Activated CD4-positive, CD25-positive, alpha-beta regulatory T cell treated with anti-CD3 and anti-CD28 coated beads, Interleukin-2, amount 50 U/mL, for 72 hours (primary cell): ENCODE results near the gene ANKRD49.

ENCODE experiments used
- DNase-seq: peaks from one replicate; pipeline ENCODE4 v3.0.0; 2021

The ANKRD49 gene

GRCh38 chr11:94511932-94512781 is 18.4 kb downstream of the ANKRD49 start, which contains the start of gene C11orf97:
TSS of gene C11orf97 (plus strand) at chr11:94512461. CDS start at chr11:94512529, 68 bp downstream.
- peak; percentile 54 for DNase-seq

DNA sequence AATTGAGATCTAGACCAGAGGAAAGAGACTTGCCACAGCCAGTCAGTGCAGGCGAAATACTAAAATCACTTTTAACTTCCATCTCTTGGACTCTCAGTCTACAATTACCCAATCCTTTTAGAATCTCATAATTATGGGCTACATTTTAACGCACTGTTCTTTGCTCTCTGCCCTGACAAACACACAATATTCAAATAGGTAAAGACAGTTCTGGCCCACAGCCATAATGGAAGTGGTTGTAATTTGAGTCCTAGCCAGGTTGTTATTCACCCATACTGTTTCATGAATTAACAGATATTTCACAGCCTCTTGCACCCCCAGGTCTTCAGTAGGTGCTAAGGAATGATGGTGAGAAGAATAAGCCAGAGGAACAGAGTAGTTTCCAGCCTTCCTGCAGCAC is 19.3 kb downstream of the ANKRD49 start:
- no peak for DNase-seq

DNA sequence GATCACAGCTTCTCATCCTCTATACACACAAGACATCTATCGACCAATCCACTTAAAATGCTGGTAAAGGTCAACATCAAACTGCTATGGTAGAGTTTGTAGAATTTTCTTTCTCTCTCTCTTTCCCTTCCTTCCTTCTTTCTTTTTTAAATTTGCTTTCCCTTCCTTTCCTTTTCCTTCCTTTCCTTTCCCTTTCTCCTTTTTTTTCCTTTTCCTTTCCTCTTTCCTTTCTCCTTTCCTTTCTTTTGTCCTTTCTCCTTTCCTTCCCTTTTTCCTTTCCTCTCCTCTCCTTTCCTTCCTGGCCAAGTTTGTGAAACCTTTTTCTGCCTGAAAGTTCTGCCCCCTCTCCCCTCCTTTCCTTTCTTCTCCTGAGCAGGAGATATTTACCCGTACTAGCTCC is 21.6 kb downstream of the ANKRD49 start:
- DNase-seq, result no peak

DNA sequence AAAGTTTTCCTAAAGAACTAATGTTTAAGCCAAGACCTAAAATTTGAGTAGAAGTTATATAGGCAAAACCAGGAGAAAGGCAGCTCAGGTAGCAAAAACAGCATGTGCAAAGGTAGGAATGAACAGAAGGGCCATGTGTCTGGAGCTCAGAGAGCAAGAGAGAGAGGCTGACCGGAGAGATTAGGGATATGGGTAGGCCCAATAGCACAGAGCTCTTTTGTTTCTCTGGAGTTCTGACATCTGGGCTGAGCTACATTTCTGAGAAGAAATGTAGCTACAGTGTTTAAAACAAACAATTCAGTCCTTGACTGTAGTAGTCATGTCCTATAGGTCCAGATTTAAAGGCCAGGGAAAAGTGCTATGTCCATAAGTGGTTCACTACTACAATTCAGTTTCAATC is 22.9 kb downstream of the ANKRD49 start:
- DNase-seq, result no peak

DNA sequence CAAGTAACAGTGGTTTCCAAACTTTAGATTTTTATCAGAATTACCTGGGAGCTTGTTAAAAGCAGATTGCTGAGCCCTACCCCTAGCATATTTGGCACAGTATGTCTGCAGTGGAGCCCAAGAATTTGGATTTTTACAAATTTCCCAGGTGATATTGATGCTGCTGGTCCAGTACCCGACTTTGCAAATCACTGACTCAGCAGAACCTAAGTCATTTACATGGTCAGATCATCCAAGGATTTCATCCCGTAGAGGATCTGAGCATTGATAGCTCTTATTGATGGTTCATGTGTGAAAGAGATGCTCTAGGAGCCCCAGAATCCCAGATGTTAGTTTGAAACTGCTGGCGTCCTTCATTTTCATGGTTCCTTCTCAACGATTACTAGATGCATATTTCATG is 24.5 kb downstream of the ANKRD49 start:
- no peak for DNase-seq

DNA sequence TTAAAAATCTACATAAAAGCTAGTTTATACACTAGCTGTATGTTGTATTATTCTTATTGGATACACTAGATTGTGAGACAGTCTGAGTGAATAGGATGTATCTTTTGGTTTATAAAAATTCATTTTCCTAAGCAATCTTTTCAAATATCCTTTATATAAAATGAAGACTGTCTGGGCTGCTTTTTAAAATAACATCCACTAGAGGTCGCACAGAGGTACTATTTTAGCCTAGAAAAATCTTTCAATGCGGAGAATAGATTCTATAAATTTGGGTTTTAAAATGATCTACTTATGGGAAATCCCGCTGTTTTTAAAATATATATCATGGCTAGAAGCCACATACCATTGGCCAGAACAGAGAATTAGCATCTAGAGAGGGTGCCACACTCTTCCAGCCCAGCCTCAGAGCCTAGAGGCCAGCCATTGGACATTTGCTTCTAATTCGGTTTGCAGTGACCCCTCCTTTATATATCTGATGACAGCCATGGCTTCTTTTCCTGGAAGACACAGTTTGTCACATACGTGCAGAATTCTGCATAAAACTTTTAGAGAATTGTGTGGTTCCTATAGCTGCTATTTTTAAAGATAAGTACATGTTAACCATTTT is 25.8 kb downstream of the ANKRD49 start:
- DNase-seq, result no peak

DNA sequence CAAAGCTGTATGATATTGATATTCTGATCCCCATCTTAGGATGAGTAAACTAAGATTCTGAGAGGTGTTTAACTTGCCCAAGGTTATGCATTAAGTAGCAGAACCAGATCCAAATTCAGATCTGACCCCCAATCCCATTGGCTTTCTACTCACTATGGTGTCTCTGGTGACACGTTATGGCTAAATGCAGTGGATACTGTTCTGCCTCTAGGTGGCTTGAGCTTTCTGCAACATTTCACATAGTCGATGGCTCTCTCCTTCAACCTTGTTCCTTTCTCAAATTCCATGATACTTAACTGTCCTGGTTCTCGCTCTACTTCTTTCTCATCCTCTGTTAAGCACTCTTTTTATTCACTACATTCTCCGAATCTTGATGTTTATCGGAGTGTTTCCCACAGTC is 27.9 kb downstream of the ANKRD49 start:
- DNase-seq, result no peak

- no peak for DNase-seq
Observed at GRCh38 chr11:94524341-94524740, 30.6 kb downstream of the ANKRD49 start.

DNA sequence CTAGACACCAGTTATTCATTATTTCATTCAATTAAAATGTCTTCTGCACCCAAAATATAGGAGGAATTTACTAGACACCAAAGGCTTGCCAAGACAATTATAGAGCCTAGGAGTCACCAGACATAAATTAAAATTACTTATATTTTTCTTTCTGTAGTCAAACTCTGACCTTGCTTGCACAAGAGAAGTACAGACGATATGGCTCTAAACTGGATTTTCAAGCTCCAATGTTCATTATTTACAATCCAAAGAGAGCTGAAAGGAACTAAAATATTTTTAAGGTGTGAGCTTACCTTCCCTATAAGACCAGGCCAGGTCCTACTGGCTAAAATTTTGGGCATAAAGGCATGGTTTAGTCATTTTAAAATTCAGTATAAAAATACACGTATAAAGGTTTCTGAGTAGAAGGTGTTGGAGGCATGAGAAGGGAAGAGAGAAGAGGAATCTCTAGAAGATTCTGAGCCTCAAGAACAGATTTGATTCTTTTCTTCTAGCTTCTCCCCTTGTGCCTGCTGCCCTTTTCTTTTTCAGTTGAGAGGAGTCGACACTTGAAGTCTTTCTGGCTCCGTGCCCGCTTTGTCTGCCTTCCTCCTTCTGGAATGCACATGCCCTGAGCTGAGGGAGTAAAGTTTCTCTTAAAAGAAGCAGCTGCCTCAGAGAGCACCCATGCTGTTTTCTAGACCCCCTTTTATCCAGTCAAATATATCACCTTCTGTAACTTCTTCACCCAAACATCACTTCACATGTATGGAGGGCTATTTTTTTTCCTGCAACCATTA is 32.0 kb downstream of the ANKRD49 start:
- no peak for DNase-seq

- DNase-seq, result no peak
Observed at GRCh38 chr11:94526645-94527438, 33.1 kb downstream of the ANKRD49 start.

GRCh38 chr11:94528551-94528950 is 34.8 kb downstream of the ANKRD49 start:
- DNase-seq, result no peak

DNA sequence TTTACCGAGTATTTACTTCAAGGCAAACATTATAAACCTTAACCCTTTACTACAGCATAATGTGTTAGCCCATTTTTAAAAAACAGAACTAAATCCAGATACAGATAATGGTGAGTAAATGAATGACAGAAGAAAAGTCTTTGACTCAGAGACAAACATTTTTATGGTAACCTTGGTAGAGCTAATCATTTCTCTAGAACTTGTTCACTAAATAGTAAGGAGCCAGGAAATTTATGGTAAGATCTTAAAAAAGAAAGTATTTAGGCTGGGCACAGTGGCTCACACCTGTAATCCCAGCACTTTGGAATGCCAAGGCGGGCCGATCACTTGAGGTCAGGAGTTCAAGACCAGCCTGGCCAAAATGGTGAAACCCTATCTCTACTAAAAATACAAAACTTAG is 38.4 kb downstream of the ANKRD49 start:
- no peak for DNase-seq

- DNase-seq, result no peak
Observed at GRCh38 chr11:94533206-94533605, 39.4 kb downstream of the ANKRD49 start.

DNA sequence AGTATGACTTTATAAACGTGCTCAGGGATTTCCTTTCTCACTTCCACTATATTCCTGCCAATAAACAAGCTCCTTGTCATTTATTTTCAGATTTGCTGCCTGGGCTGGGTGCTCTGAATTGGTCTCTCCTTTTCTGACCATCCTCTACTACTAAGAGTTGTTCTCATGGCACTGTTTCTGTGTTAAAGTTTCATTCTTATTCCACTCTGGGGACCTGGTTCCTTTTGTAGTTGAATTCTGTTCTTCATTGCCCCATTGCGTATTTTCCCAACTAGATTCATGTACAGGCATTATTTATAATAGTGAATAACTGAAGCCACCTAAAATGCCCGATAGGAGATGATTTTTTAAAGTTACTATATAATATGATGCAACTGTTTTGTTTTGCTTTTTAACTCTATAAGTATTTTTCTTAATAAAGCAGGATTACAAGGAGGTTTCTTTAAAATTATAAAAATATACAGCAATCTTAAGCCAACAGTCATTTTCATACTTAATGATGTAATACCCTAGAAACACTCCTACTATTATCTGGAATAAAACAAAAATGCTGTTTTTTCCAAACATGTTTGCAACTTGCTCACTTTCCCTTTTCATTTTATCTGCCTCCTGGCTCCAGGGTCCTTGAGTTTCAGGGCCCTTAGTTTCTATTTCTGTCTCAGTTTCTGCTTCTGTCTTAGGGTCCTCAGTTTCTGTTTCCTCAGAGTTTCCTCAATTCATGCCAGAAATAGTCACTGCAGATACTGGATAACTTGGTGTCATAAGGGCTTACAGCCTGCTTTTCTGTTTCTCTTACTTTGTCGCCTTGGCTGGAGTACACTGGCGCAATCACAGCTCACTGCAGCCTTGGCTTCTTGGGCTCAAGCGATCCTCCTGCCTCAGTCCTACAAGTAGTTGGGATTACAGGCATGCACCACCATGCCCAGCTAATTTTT is 40.2 kb downstream of the ANKRD49 start:
- DNase-seq, result no peak

GRCh38 chr11:94536386-94536785 is 42.6 kb downstream of the ANKRD49 start:
- DNase-seq, result no peak

- DNase-seq, result no peak
Observed at GRCh38 chr11:94537031-94537600, 43.3 kb downstream of the ANKRD49 start.

GRCh38 chr11:94539420-94539819 is 45.6 kb downstream of the ANKRD49 start:
- no peak for DNase-seq

- DNase-seq, result peak; percentile 80
Observed at GRCh38 chr11:94543695-94544645, 50.2 kb downstream of the ANKRD49 start, which contains the start of gene FUT4. TSS of gene FUT4 (plus strand) at chr11:94543921. CDS start at chr11:94544134, 213 bp downstream.

DNA sequence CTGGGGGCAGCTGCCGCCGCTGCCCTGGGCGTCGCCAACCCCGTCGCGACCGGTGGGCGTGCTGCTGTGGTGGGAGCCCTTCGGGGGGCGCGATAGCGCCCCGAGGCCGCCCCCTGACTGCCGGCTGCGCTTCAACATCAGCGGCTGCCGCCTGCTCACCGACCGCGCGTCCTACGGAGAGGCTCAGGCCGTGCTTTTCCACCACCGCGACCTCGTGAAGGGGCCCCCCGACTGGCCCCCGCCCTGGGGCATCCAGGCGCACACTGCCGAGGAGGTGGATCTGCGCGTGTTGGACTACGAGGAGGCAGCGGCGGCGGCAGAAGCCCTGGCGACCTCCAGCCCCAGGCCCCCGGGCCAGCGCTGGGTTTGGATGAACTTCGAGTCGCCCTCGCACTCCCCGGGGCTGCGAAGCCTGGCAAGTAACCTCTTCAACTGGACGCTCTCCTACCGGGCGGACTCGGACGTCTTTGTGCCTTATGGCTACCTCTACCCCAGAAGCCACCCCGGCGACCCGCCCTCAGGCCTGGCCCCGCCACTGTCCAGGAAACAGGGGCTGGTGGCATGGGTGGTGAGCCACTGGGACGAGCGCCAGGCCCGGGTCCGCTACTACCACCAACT is 51.0 kb downstream of the ANKRD49 start:
- no peak for DNase-seq
